PC-9 (cell line): ENCODE results near the gene MTHFSD.

Experiments used
- EZH2 ChIP-seq: fragments of 200-600 bp; sonication (generic); IDR thresholded peaks from 2 replicates; pipeline ENCODE4 v1.8.0; 2017; ENCODE audit warnings: antibody characterized with exemption, low read depth
- TF ChIP-seq, protein P1 (sequence below): fragments of 200-600 bp; sonication (generic); conservative IDR thresholded peaks from 2 replicates; pipeline ENCODE4 v1.6.1; 2017; ENCODE audit warnings: mixed run types, antibody characterized with exemption, mild to moderate bottlenecking, moderate library complexity

DNA sequence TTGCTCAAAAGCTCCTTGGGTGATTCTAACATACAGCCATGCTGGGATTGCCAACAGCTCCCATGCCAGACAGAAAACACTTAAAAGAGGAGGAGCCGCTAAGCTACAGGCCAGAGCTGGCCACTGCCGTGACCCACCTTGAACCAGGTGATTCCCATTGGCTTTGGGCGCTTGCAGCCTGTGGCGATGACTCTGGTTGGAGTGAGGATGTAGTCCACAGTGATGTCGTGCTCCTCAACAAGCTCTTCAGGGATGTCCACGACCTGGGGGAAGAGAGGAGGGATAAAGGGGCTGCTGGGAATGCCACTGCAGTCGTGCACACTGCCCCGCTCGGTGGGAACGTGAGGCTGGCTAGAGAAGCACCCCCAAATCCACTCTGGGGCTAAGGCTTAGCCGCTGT, 13.5 kb downstream of the MTHFSD start:
- TF ChIP-seq, protein P1, sequence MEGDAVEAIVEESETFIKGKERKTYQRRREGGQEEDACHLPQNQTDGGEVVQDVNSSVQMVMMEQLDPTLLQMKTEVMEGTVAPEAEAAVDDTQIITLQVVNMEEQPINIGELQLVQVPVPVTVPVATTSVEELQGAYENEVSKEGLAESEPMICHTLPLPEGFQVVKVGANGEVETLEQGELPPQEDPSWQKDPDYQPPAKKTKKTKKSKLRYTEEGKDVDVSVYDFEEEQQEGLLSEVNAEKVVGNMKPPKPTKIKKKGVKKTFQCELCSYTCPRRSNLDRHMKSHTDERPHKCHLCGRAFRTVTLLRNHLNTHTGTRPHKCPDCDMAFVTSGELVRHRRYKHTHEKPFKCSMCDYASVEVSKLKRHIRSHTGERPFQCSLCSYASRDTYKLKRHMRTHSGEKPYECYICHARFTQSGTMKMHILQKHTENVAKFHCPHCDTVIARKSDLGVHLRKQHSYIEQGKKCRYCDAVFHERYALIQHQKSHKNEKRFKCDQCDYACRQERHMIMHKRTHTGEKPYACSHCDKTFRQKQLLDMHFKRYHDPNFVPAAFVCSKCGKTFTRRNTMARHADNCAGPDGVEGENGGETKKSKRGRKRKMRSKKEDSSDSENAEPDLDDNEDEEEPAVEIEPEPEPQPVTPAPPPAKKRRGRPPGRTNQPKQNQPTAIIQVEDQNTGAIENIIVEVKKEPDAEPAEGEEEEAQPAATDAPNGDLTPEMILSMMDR, result no peak
- TF ChIP-seq EZH2, result no peak
